ENCODE data around the gene NTM.
"Not testable (repeated sequence)": the region's sequence is repeated elsewhere in the genome, so short reads cannot be mapped to it uniquely, and the experiment has no call there.

Gene NTM

DNA sequence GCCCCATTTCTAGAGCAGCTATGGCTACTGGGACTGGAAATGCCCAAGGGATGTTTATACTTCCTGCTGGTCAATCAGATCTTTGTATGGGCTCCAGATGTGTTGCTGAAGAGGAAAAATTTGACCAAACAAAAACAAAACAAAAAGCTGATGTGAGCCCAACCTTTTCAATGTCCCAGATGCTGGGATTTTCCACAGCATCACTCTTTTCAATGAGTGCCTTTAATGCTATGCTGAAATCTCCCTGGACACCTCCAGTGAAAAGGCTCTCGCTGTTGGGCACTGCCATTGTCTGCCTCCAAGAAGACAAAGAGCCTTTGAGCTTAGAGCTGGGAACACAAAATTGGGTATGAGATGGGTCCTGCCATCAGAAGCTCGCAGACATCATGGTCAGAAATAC lies 671.9 kb downstream of the NTM start:
- no peak for DNase-seq

DNA sequence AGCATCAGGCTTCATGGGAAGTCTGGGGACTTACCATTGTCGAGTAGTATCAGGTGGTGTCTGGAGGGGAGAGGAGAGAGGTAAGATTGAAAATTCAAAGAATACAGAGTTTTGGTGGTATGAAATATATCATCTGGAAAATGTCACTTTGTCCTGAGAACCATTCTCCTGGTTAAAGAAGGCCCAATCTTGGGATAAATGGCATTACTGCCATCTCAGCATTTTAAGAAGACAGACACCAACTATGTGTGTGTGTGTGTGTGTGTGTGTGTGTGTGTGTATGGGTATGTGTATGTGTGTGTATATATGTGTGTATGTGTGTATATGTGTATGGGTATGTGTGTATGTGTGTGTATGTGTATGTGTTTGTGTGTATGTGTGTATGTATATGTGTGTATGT lies 673.3 kb downstream of the NTM start:
- no peak for DNase-seq

DNA sequence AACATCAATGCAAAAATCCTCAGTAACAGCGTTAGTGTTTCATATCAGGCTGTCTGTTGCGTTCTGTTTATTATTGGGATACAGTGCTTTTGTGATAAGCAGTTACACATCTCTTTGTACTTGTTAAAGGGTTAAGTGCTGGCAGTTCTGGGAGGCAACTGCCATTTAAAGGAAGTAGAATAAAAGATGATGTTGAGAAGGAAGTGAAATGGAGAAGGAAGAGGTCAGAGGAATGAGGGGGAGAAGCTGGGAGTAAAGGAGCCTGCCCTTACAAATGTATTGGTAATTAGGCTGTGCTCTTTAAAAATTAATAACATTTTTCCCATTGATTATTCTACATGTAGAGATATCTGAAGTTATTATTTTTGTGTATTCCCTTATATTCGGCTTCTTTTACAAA lies 674.7 kb downstream of the NTM start:
- no peak for DNase-seq

DNA sequence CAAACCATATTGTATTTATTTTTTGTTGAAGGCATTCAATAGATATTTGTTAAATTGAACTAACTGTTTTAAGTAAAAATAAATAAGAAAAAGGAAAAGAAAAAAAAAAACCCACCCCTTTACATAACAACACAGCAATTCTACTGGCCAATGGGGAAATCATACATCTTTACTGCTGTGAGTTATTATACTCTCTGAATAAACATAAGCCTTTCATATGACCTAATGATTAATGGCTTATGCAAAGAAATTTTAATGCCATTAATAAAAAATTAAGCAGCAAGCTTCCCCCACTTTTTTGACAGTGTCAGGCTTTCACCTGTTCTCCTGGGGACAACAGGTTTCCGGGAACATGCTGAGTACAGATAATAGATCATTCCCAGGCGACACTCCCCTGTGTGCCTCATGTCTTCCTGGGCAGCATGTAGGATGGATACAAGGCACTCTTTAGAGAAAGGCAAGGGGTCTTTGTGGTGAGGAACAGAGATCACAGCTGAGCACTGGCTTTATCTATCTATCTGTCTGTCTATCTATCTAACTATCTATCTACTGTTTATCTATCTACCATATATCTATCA lies 676.0 kb downstream of the NTM start:
- DNase-seq: no peak

DNA sequence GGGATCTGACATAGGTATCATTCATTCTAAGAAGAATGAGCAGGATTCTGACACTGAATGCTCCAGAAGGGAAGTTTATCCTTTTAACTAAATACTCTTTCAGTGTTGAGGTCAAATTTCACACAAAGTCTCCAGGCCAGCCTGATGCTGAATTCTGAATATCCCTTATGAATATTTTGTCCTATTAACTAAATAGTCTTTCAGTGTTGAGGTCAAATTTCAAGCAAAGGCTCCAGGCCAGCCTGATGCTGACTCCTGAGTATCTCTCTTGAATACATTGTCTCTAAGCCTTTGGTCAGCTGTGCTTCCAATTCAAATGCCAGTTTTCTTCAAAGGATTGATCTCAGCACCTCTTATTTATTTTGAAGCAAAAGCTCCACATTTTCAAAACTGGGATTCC lies 676.8 kb downstream of the NTM start:
- no peak for DNase-seq

DNA sequence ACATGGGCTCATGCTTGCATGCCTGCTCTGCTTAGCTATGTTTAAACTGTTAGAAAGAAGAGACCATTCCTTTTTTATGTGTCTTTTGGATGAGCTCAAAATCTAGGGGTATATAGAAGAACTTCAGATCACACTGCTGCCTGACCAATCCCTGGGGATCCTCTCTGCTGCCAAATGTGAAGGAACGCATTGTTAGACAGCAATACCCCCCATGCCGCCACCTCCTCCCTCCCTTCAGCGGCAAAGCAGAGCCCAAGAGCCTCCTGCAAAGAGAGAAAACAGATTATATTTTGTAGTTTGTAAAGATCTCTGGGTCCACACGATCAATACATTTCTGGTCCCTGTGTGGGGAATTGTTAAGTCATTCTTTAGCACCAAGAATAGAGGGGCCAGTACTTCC lies 677.6 kb downstream of the NTM start:
- no peak for DNase-seq

DNA sequence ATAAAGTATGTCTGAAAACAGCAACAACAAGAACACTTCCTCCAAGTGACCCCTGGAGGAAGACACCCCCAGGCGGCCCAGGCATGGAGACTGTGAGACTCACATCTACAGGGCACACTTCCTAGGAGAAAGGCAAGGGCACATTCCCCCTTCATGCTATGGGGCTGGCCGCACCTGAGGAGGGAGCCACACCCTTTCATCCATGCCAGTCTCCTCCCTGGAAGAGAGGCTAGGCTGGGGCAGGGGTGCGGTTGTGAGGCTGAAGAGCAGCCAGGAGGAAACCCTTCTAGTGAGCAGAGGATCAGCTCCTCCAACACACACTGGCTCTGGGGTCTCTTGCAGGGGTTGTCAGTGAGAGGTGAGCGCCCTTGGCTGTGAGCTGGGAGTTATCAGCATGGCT lies 678.8 kb downstream of the NTM start:
- no peak for DNase-seq

DNA sequence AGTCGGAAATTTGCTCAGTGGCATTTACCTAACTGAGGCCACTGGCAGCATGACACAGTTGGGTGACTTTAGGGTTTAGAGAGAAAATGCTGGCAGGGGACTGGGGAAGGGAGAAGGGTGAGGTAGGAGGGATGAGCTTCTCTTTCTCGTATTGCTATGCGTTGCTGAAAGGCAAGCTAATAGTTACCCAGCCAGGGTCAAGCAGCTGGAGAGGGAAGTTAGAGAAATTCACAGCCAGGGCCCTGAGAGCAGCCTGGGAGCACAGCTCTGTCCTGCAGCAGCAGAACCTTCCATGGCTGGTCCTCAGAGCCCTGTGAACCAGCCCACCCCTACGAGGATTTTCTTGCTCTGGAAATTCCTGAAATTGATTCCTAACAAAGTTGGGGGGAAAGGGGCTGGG lies 679.6 kb downstream of the NTM start:
- no peak for DNase-seq

DNA sequence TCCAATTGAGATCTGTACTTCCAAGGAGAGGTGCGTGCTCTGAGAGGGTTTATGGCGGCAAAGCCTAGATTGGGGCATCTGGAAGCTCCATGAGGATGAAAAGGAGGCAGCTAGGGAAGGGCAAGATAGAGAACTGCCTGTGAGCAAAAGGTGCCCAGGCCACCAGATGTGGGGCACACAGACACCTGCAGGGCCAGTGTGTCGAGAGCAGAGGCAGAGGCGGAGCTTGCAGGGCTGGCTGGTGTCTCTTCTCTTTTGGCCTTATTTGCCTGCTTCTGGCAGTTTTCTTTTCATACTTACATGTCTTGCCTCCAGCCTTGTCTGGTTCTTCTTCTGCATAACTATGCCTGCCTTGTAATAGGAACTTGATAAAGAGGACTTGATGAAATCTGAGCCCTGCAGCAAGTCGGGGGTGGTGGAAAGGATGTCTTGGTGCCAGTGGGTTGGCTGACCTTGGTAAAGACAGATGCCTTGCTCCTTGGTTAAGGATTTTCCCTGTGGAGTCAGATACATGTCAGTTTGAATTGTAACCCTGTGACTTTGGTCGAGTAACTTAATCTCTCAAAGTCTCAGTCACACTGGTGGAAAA lies 680.3 kb downstream of the NTM start:
- DNase-seq: no peak

DNA sequence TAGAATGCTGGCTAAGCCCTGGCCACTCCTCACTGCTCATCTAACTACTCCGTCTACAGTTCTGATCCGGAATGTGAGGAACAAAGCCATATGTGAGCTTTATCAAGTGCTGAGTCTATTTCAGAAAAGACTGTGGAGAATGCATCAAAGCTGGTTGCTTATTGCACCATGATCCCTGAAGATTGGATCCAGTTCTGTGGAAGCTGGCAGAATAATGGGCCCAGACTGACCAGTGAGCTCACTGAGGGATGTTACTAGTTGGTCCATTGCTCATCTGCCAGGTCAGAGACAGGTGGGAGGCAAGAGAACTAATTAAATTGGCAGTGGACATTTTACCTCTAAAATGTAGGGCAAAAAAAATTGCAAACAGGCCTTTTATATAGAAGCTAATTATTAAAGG lies 681.3 kb downstream of the NTM start:
- no peak for DNase-seq

DNA sequence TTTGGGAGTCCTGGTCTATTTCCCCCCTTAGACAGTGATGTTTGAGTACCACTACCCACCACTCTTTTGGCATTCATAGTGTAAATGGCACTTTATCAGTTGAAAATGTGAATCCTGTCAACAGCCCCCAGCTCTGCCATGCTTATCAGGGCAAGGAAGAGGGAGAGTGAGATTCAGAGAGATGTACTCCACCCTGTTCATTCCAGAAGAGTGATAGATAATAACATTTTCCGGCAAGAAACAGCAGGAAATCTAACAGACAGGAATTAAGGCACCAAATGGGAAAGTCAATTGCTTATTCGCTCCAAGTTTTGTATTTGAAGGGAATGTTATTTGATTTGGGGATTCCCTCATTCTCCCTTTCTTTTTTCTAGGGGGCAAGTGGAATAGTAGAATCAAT lies 681.9 kb downstream of the NTM start:
- no peak for DNase-seq

DNA sequence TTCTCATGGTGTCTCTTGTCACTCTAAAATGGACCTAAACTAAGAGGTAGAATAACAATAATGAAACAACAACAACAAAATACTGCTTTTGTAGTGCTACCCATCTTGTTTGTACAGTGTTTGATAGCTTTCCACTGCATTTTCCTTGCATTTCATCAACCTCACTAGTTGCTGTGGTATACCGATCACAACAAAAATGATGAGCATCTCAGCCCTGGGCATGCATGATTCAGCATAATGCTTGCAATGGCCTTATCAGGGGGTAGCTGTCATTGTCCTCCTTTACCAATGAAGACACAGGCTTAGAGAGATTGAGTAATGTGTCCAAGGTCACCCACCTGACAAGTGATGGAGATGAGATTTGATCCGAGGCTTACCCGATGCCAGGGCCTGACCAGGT lies 682.5 kb downstream of the NTM start:
- DNase-seq: no peak

DNA sequence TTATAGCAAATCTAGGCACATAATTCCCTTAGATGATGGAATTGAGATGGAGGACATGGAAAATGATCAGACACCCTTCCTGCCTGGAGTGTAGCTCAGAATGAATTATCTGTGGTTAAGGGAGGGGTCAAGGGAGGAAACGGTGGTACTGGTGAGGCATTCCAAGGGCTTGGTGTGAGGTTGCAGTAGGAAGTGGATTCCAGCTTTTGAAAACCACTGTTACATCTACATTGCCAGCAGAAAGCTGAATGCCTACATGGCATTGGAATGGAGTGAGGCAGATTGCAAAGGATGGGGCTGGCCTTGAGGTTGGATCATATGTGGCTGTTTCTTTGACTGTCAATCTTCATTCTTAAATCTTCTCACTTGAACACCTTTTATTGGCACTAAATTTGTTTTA lies 684.4 kb downstream of the NTM start:
- DNase-seq: no peak

DNA sequence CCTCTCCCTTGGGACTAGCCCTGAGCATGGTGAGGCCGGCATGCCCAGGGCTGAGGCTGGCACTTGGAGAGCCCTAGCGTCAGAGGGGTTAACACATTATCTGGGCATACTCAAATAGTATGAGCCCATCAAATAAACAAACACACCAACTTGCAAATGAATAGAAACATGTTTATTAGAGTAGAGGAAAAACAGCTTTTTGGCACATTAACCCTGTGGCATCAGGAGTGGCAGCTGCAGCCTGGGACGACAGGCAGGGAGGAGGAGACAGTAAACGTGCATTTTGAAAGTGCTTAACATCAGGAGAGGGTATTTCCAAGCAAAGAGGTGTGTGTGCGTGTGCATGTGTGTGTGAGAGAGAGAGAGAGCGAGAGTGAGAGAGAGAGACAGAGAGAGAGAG lies 684.9 kb downstream of the NTM start:
- DNase-seq: no peak

DNA sequence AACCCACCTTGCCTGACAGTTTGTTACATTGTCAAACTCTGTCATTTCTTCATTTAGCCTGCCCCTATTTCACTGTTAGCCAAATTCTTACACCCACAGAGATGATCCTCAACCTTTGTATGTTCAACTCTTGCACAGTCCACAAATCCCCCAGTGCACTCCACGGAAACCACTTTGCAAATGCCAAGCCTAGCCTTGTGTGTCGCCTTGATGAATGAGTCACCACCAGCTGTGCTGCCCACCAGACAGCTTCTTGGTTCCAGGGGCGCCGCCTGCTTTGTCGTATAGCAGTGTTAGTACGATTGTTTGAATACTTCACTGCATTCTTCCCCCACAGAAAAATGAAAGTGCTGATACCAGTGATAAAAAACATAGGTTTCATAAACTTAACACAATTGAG lies 686.3 kb downstream of the NTM start:
- DNase-seq: no peak

DNA sequence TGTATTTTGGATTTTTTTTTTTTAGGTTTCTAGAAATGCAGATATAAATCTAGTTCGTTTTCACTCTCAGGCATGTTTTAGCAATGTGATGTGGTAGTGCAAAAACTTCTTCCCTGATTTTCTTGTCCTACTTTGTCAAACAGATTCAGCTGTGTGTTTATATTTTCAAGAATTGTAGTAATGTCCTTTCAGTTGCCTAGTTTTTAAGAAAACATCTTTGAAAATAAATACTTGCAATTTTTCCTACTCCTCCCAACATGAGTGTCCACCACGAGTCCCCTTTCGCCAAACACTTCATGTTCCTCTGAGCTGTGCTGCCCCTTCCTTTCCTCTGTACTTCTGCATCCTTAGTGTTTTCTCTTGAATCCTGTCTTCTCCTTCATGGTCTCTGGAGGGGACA lies 686.9 kb downstream of the NTM start:
- DNase-seq: no peak

DNA sequence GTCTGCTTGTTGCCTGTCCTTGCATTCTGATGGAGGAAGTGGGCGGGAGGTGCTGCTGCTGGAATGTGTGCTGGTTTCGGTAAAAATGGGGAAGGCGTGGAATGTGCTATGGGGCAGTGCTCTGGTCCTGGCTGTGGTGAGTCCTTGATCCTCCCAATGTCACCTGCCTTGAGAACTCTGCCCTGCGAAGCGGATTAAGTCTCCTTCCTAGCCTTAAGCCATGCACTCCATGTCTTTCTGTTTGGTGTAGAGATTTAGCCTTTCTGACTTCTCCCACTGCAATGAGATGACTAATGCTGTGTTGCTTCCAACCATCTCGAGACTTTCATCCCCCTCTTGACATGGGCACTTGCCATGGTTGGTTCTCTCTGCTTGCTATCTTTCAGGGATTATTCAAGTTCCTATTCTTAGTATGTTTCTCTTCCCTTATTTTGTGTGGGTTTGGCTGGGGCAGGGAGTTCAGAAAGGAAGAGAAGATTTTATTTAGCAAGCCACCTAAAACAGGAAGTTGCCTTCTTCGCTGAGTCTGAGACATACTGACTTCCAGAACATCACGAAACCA lies 687.9 kb downstream of the NTM start:
- no peak for DNase-seq

DNA sequence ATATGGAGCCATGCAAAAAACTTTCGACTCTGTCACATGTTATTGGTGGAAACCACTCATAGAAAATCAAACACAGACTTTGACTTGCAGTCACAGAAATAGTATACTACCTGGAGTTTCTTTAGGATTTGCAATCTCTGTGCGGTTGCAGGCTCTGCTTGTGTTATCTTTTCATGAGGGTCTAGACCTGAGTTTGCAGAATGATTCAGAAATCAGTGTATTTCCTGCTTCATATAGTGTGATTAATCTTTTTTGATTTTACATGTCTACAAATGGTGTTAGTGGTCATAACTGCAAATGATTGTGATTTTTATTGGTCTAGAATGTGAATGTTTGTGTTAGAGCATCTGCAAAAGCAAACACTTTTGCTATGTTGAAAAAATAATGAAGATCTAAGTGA lies 690.2 kb downstream of the NTM start:
- no peak for DNase-seq

DNA sequence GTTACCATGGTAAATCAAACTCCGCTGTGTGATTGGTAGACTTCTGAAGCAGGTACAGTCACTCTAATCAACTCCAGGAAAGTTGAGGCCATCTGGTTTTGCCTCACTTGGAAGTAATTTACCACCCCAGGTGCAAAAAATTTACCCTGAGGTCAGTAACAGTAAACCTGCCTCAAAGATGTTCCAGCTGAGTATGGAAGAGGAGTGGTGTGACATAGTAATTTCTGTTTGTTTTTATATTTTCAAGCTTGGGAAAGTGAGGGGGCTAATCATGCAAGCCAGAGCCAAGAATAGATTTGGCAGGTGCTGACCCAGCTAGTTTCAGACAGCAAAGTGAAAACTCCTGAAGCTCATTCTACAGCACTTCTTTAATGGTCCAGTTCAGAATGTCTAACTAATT lies 691.6 kb downstream of the NTM start:
- no peak for DNase-seq

DNA sequence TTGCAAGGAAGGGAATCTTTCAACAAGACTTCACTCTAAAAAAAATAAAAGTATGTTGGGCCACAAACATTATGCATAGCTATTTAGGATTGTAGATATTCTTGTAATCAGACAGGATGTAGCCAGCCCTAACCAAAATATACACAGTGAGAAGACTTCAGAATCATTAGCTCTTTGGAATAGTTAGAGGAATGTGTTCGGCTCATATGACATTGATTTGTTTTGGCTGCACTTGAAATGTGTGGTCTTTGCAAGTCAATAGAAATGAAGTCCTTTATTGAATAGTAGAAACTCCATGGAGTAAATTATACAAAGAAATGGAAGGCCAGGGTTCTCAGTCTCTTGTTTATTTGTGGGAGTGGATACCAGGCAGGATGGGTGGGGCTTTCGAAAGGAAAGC lies 692.1 kb downstream of the NTM start:
- no peak for DNase-seq

DNA sequence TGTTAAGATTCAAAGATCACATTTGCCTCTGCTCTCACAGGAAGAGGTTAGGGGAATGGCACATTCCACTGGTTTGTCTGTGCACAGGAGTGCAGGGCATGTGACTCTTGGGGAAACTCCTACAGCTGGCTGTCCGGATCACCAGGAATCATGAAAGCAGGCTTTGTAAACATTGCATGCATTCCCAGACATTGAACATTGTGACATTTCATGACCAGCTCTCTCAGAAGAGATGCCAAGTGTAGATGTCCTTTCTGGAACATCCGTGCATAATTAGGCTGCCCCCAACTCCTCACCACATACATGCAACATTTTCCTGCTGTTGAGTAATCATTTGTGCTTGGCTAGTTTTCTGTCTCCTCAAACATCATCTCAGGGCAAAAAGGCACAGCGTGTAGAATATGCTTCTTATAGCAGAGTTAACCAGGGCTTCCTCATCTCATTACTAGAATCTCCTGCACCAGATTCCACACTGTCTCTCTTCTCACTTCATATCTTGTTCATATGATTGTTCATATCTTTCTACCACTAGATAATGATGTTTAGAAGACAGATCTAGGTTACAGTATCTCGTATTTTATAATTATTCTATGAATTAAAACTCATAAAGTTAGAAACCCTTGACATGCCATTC lies 694.7 kb downstream of the NTM start:
- no peak for DNase-seq

DNA sequence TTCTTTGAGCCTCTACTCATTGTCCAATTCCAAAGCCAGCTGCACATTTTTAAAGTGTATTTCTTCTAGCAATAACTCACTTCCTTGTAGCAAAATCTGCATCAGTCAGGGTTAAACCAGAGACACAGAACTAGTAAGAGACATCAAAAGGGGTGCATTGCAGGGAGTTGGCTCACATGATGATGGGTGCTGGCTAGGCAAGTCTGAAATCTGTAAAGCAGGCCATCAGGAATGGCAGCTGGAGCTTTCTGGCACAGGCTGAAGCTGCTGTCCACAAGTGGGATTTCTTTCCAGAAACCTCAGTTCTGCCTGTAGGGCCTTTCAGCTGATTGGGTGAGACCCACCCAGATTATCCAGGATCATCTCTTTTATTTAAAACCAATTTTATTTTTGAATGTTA lies 698.1 kb downstream of the NTM start:
- DNase-seq: no peak

DNA sequence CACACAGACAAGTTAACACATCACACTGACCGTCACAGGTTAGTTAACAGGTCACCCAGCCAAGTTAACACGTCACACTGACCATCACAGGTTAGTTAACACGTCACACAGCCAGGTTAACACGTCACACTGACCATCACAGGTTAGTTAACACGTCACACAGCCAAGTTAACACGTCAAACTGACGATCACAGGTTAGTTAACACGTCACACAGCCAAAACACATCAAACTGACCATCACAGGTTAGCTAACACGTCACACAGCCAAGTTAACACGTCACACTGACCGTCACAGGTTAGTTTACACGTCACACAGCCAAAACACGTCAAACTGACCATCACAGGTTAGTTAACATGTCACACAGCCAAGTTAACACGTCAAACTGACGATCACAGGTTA lies 699.2 kb downstream of the NTM start:
- not testable (repeated sequence) for DNase-seq

DNA sequence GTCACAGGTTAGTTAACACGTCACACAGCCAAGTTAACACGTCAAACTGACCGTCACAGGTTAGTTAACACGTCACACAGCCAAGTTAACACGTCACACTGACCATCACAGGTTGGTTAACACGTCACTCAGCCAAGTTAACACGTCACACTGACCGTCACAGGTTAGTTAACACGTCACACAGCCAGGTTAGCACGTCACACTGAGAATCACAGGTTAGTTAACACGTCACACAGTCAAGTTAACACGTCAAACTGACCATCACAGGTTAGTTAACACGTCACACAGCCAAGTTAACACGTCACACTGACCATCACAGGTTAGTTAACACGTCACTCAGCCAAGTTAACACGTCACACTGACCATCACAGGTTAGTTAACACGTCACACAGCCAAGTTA lies 700.5 kb downstream of the NTM start:
- DNase-seq: not testable (repeated sequence)

Measured in NCI-H446 (cell line).